HG03064 (cell line): ENCODE data around the gene KRT1.

Experiments
- ATAC-seq: cut with Tn5 transposase; IDR thresholded peaks from one replicate; pipeline ENCODE4 v1.9.1; 2021; ENCODE audit warnings: low read depth; ENCODE audit not compliant: unreplicated experiment

Gene KRT1

DNA sequence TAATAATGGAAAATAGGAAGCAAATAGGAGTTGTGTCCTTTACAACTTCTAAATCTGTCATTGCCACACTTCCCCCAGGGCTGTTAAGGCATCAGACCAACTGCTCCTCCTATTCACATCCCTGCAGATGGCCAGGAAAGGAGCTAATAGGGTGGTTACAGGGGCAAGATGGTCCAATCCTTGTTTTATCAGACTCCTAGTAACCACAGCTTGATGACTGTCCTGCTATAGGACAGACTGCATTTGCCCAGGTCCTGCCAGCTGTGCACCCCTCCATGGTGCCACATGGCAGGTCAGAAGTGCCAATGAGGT lies 17.3 kb downstream of the KRT1 start:
- ATAC-seq = no peak

DNA sequence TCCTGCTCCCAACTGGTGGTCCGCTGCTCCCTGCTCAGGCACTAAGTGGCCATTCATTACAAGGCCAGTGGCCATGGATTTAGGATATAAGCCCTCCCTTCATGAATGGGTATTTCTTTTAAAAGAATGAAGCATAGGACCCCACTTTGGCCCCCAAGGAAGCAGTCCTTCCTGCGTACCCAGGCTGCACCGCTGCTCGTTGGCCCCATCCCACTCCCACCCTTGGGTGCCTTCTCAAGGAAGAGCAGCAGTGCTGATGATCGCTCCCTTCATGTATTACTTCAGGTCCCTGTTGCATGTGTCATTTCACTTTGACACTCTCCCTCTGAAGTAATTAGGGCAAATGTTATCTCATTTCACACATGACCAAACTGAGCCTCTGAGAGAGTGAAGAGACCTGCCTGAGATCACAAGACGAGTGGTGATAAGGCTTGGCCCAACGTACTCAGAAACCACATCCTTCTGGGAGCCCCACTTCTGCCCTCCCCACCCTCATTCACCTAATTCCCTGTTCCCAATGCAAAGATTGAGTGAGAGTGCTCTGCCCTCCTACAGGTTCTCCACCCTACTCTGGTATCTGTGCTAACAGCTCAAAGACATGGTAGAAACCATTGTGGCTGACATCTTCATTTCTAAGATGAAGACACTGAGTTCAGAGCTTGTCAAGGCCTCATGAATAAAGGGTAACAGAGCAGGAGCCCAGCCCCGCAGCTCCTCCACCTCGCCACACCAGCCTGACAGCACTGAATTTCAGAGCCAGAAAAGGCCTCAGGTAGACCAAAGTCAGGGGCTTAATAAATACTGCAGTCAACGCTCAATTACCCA lies 17.9 kb downstream of the KRT1 start:
- ATAC-seq = no peak

DNA sequence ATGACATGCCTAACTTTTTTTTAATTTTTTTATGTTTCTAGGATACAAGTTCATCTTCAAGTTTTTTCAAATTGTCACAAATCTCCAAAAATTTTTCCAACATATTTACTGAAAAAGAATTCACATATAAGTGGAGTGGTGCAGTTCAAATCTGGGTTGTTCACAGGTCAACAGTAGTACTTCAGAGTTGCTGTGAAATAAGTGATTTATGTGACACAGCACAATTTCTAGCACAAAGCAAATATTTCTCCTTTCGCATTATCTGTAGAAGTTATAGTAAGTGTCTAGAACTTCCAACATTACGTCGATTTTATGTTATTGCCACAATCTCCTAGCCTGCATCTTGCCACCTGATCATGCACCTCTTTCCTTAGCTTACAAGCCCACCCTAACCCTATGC lies 18.5 kb downstream of the KRT1 start:
- ATAC-seq = no peak

DNA sequence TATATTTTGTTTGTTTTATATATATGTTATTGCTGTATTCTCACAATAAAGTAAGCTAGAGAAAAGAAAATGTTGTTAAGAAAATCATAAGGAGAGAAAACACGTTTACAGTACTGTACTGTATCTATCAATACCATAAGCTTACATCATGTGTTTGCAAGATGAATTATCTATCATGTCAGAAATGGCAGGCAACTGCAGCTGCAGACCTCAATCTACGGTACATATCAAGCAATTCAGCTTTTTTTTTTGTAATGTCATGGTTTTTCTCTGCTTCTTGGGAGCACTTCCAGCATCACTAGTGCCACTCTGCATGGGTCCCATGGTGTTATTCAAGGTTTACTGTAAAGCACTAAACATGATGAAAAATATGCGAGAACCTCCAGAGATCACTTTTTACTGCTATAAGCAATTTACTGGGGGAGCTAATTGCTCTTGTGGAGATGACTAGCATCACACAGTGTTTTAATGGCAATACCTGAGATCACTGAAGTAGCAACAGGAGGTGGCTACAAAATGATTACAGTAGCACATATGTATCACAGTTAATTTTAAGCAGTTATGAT lies 19.2 kb downstream of the KRT1 start:
- ATAC-seq = no peak

DNA sequence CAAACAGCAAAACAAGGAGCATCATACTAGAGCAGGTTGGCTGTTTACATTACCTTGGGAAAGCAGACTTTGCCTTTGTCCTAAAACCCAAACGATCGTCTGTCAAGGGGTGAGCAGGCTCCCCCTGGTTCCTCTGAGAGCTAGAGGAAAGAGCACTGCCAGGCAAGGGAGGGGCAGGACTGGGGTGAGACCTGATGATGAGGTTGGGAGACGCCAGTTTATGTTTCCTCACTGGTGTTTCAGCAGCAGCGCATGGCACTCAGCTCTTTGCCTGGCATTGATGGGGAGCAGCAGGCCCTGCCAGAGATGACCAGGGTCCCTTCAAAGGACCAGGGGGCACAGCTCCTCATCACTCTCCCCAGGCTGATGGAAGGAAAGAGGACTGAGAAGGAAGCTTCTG lies 20.3 kb downstream of the KRT1 start:
- ATAC-seq = no peak

DNA sequence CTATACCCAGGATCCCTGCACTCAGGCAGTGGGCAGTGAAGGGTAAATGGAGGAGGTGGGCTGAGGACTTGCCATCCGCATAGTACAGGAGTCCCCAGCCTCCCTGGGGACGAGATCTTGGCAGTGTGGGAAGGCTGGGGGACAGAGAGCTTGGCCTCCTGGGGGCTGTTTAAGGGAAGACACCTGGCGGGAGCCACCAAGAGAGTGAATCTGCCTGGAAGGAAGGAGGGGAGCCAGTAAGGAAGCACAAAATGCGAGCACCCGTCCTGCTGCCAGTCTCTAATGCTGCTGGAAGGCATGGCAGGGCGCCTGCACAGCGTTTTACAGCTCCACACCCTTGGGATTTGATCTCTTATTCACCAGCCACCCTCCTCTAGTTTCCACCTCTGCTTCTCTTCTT lies 20.8 kb downstream of the KRT1 start:
- no peak for ATAC-seq

DNA sequence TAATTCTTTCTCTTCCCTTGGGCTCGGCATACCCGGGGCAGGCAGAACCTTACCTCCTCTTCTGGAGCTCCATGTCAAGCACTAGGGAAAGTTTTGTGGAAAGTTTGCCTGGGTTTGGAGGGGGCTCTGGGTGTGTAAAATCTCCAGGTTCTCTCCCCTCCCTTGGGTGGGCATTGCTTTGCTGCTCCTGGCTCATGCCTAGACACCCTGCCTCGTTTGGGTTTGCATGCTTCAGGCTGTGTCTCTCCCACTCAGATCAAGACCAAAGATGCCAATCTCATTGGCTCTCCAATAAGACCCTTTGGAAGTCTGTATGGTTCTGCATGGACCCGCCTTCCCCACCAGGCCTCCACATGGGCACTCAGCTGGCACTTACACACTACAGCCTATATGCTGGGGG lies 22.0 kb downstream of the KRT1 start:
- no peak for ATAC-seq

DNA sequence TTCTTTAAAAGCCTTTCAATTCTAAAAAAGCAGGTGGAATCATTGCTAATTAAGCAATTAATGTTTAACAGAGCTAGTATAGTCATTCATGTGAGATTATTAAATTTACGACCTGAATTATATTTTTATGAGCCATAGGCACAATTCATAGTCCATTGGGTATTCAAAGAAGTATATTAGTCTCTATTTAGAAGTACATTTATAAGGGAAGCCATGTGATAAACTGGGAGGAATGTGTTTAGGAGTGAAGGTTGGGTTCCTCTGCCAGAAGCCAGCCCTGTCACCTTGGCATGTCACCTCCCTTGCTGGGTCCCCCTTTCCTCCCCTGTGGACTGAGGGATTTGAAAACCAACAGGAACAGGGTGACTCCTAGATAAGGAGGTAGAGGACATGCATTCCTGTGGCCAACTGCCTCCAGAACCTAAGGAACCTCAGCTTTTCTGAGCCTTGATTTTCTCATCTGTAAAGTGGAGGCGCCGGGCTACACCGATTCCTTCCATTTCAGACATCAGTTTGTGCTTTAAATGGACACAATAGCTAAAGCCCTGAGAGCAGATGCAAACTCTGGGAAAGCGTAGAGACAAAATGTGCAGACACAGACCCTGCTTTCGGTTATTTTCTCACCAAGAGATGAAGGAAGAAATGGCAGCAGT lies 22.8 kb downstream of the KRT1 start:
- ATAC-seq = no peak

DNA sequence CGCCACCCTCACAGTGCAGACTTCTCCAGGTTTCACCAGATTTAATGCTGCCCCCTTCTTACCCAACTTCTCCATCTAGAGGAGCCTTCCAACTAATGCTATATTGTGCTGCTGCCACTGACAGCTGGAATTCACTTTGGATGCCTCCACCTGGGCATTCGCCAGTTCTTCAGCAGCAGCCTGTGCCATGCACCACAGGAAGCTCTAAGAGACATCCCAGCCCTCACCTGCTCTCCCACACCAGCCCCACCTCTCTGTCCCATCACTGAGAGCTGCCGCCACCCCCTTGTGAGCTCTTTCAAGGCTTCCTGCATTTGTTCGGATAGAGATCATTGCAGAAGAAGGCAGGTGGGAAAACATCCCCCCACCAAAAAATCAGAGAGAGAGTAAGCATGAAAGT lies 23.6 kb downstream of the KRT1 start:
- no peak for ATAC-seq

DNA sequence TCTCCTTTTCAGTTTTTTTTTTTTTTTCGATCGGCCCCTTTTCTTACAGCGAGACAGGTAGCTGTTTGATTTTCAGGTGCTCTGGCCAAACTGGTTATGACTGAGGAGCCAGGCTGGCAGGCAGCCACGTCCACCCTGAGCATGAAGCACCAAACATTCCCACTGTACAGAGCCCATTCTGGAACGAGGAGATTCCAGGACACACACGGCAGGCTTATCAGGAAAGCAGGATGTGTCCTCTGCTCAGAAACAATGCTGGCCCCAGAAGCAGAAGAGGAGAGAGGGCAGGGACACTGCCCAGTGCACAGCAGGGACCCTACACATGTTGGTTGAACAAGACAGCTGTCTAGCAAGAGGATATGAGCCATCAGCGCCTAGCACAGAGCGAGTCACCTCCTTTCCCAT lies 24.5 kb downstream of the KRT1 start:
- ATAC-seq = no peak

DNA sequence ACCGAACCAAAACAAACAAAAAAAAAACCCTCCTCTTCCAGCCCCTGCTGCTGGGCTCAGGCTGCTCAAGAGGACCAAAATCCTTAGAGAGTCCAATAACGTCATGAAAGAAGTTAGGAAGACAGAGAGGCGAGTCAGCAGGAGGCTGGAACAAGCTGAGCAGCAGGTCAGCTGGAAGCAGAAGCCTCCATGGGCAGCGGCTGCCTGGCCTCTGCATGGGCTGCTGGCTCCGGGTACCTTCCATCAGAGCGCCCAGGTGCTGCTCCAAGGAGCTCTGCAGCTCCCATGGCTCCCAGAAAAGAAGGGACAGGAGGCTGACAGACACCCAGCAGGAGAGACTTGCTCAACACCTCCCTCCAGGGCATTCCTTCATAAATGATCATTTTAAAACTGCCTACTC lies 25.0 kb downstream of the KRT1 start:
- no peak for ATAC-seq

DNA sequence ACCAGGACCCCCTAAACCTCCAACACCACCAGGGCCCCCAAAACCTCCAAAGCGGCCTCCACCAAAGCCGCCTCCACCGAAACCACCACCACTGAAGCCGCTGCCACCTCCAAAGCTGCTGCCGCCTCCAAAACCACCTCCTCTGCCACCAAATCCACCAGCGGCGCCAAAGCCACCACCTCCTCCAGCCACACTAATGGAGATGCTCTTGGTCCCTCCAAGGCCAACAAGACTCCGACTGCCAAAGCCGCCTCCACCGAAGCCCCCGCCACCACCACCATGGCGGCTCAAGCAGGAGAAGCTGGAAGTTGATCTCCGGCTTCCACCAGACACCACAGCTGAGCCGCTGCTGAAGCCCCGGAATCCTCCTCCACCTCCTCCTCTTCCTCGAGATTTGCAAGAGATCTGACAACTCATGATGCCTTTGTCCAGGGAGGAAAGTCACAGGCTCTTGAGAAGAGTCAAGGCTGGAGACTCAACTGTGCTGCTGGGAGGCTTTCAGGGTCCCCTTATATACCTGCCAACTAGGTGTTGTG lies 28.4 kb downstream of the KRT1 start, which contains the start of gene KRT2:
KRT2 (minus strand) TSS at position 486 of the 536 bp plus-strand sequence; CDS start at position 417, 69 bp downstream.
- no peak for ATAC-seq

DNA sequence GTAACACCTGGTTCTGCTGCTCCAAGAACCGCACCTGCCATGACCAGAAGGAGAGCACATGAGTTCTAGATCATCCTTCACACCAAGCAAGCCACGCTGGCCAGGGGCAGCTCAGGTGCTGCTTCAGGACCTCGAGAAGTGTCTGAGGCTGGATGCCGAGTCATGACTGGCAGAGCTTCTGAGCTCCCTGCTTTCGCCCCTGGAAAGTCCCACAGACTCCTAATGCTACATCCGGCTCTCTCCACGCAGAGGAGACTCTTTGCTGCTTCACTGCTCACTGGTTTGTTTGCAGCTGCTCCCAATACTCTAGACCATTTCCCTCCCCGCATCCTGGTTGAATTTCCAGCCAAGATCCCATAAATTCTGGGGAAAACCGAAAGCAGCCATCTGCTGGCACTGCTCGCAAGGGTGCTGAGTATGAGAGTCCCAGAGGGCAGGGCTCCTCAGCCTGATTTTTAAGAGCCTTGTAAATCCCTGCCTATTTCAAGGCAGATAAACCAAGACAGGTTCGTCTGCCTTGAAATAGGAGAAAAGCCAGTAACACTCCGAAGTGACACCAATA lies 29.6 kb downstream of the KRT1 start:
- no peak for ATAC-seq

DNA sequence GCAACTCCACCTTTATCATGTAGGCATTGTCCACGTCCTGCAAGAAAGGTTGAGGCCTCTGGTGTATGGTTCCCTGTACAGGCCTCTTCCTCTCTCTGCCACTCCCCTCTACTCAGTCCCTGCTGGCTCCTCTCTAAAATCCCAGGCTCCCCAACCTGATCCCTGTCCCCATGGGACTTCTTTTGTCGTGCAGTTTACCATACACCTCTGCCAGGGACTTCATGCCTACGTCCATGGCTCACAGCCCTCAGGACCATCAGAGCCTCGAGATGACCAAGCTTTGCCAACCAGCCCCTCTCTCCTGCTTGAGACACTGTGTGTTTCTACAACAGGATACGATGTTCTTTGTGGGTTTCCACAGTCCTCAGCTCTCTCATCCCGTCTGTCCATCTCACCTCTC lies 31.1 kb downstream of the KRT1 start:
- ATAC-seq = no peak

DNA sequence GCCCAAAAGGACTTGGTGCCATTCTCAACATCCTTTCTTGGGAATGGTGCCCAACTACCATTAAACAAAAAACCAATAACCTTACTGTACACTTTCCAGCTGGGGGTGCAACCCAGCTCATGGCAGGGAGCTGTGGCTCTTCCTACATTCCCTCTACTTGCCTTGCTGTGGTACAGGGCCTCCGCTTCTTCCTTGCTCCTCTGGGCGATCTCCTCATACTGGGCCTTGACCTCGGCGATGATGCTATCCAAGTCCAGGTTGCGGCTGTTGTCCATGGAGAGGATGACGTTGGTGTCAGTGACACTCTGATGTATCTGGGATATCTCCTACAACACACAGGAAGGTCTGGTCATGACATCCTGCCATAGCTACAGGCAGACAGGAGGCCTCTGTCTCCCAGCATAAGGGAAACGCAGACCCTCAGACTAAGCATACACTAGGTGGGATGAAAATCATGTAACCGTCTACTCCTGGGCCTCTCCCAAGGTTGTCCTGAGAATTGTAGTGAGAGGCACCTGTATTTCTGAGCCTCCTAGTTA lies 32.1 kb downstream of the KRT1 start:
- no peak for ATAC-seq

DNA sequence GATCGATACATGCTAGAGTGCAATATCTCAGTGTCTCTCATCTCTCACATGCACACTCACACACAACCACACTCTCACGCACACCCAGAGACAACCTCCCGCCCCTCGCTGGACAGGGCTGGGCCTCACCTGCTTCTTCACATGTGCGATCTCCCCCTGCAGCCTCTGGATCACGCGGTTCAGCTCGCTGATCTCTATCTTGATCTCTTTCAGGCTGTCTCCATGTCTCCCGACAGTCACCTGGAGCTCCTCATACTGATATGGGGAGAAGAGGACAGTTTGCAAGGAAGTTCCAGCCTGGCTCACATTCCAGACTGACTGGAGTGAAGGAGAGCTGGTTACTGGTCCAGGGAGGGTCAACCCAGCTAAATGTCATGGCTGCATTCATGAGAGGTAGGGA lies 32.6 kb downstream of the KRT1 start:
- no peak for ATAC-seq

DNA sequence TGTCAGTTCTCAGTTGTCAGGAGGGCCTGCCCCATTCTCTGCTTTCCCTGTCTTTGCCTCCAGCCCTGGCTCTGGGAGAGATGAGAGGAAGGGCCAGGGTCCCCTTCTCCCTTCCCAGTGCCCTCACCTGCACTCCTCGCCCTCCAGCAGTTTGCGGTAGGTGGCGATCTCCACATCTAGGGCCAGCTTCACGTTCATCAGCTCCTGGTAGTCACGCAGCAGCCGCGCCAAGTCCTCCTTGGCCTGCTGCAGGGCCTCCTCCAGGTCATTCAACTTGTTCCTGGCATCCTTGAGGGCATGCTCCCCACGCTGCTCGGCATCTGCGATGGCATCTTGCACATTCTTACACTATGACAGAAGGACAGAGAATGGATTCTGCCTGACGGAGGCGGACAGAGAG lies 33.6 kb downstream of the KRT1 start:
- no peak for ATAC-seq

DNA sequence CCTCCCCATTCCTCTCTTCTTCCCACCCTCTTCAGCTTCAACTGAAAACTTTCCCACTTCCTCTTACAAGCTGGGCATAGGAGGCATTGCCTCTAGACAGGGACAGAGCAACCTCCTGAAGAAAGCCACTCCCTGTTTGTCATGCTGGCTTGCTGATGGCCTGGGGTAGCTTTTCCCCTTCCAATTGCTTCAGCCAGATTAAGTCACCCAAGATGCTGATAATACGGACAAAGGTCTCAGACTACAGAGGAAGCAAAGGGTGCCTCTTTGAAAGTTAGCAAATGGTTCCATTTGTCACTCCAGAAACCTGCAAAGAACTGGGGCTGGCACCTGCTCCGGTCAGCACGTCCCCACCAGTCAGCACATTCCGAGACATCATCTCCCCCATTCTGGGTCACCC lies 34.2 kb downstream of the KRT1 start:
- no peak for ATAC-seq

DNA sequence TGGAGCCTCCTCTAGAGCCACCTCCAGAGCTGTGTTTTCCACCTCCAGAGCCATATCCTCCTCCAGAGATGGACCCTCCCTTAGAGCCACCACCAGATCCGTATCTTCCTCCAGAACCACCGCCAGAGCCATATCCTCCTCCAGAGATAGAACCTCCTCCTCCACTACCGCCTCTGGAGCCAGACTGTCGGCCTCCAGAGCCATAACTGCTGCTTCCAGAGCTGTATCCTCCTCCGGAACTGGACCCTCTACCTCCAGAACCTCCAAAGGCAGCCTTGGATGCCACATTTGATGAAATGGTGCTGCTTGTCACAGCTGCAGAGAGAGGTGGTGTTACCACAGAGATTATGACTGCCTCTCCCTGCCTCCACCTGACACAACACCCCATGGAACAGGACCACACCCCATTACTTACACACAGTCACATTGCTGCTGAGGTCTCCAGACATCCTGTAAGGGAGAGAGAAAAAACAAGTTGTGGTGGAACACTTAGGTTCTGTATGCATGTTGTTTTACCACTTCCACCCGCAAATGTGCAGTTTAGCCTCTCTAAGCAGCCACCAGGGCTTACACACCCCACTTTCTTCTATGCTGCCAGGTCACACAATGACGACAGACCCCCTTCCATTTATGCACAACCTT lies 35.0 kb downstream of the KRT1 start:
- ATAC-seq = no peak

DNA sequence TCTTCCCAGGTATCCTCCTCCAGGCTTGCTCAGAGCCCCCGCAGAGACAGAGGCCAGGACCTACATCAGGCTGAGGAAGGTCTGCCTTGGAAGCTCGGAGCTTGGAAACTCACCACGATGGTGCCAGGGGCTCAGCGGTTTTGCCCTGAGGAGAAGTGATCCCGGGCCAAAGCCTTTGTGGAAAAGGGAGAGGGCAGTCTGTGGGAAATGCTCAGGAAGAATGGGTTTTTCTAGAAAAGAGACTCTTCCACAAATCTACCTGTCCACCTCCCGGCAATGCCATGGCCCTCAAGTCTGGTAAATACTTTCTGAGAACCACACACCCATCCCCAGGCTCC lies 36.2 kb downstream of the KRT1 start:
- no peak for ATAC-seq
